ENCODE data around the gene PYGM.

PYGM gene

GRCh38 chr11:64759722-64760719, at the start of gene PYGM:
Gene PYGM (minus strand): TSS chr11:64759974. CDS start chr11:64759898, 76 bp downstream.
- DNase-seq, result peak; percentile 61

- no peak for DNase-seq
Measured at GRCh38 chr11:64805481-64805880, 45.7 kb upstream of the PYGM start.

GRCh38 chr11:64804346-64805210, 44.8 kb upstream of the PYGM start:
- DNase-seq, result no peak

DNA sequence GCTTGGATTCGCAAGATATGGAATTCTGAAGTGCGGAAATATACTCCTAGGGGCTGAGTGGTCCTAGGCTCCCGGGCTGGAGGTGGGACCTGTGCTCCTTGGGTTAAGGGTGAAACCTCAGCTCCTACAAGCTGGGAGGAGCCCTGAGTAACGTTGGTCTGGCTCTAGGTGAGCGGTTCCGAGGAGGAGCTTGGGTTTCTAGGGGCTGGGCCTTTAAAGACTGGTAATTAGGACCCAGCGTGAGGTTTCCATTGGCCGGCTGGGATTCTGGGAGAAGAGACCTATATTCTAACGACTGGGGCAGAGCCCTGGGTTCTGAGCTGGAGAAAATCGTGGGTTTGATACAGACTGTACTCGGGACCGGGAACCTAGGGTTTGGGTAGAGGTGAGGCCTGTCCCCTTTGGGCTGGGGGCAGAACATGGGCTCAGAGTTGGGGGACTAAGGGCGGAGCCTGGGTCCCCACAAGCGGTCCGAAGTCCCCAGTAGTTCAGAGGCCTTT, 44.1 kb upstream of the PYGM start:
- DNase-seq, result no peak

DNA sequence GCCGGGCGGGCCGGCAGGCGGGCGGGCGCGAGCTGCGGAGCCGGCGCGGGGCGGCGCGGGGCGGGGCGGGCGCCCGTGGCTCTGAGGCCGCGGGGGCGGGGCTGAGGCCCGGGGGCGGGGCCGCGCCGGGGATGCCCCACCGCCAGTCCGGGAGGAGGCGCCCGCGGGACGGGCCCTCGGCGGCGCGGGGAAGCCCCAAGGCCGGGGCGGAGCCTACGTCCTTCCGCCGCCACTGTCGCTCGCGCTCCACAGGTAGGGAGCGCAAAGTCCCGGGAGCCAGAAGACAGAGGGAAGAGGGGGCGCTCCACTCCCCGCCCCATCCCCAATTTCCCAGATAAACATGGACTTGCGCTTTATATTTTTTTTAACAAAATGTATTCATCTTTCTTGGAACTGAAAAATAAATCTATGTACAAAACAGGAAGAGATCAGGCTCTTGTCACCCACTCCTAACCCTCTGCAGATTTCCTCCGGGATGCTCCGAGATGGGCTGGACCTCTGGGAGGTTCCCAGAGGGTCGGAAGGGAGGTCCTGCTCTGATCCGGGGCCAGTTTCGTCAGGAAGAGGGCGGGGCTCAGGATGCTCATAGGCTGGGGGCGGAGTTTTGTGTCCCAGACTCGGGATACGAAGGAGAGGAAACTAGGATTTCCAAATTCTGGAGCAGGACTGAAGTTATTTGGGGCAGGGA, 43.5 kb upstream of the PYGM start, which contains the start of gene MAP4K2:
Gene MAP4K2 (minus strand): TSS at position 57 of the 688 bp plus-strand sequence. CDS start 65 bp downstream, outside the sequence.
- peak; percentile 82 for DNase-seq

GRCh38 chr11:64802370-64803157, 42.8 kb upstream of the PYGM start:
- no peak for DNase-seq

DNA sequence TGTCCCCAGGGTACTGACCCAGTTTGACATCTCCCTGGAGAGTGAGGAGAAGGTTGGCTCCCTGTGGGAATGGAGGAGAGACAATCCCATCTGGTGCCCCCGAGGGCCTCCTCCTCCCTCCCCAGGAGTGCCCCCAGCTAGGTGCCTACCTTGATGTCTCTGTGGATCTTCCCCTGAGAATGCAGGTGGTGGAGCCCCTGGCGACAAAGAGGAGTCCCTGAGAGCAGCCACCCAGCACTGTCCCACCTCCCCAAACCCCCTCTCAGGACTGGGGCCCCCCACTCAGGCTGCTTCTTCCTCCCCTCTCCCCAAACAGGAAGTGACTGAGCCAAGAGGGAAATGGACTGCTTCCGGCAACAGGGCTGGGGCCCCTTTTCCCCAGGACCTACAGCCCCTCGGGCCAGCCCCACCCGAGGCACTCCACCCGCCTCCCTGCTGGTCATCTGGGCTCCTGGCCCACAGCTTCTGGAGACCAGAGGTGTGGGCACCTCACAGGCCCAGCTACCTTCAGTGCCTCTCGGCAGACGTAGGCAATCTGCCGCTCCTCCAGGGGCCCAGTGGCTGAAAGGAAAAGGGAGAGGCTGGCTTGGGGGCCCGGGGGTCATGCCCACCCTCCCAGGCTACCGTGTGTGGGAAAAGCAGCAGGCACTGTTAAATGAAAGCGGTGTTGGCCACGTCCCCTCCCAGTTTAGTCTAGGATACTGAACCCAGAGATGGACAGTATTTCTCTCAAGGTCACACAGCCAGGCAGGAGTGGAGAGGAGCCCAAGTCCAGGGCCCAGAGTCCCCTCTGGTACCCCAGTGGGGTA, 42.0 kb upstream of the PYGM start:
- no peak for DNase-seq

DNA sequence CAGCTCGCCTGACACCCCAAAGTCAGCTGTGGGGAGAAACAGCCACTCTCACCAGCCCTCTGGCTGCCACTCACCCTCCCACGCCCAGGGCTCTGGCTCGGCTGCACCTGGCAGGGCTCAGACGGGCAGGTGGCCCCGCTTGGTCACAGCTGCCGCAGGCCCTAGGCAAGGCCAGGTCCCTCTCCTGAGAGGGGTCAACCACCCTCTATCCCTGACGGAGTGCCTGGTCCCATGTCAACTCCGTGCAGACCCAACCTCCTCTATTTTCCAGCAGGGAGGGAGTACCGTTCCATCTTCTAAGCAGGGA, 41.3 kb upstream of the PYGM start:
- DNase-seq, result no peak

DNA sequence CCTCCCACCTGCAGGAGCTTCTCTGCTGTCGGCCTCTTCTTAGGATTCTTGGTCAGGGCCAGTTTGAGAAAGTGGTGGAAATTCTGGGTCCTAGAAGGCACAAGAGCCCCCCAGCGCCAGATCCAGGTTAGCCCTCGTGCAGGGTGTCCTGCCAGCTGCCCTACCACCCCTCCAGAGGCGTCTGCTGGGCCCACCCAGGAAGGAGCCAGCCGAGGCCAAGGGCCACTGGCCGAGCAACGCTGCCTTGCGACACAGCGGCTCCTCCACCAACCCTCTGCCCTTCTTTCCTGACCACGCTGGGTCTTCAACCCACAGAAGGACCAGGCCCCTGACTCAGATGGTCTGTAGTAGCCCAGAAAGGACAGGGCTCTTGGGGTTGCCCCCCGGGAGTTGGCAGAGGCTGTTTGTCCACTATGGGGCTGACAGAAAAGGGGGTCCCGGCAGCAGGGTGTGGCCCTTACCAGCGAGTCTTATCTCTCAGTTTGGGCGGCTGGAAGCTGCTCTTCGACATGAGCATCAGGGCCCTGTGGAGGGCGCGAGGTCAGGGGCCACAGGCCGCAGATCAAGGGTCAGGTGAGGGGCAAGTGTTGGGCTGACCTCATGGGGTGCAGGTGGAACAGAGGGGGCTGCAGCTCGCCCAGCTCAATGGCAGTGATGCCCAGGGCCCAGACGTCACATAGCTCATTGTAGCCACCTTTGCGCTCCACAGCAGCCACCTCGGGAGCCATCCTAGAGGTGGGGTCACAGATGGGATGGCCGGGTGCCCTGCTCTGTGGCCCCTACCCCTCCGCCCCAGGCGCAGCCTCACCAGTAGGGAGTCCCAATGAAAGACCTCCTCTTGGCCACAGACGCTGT, 40.8 kb upstream of the PYGM start:
- no peak for DNase-seq

- no peak for DNase-seq
Measured at GRCh38 chr11:64799623-64800302, 40.0 kb upstream of the PYGM start.

DNA sequence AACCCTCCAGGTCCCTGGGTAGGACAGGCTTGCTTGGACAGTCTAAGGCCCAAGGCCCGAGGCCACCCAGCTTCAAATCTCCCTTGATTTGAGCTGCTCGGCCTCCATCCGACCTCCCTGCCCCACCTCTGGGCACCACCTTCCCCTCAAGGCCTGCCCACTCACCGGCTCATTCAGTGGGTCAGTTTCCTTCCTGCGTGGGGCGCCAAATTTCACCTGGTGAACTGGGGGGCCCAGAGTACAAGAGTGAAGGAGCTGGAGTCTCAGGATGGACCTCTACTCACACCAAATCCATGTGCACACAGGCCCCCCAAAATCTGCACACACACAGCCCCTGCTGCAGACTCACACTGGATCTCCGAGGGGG, 39.5 kb upstream of the PYGM start:
- no peak for DNase-seq

DNA sequence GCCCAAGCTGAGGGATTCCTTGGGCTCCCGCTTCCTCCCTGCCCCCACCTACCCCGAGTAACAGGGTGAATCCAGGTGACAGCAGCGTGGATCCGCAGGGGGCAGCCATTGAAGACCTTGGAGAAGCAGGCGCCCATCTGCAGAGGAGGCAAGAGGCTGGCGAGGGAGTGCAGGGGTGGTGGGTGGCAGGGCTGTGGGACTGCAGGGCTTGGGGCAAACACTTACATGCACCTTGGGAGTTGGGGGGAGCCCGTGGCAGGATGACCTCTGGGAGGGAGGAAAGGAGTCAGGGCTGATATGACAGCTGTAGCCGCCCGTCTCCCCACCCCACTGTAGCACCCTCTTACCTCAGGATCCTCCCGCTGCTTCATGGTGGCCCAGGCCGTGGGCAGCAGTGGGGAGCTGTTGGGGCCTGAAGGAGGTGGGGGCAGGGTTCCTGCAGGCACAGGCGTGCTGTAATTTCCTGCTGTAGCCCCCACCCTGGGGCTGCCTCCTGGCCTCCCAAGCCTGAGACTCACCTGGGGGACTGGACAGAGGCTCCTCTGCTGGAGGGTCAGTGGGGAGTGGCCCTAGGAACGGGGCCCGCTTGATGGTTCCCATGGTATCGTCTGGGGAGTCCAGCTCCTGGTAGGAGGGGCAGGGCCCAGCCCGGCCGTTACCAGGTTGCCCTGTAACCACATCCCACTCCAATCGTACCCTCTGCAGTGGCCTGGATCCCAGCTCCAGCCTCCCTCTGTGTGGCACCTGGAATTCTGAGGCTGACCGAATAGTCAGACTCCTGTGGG, 37.2 kb upstream of the PYGM start:
- DNase-seq, result no peak

DNA sequence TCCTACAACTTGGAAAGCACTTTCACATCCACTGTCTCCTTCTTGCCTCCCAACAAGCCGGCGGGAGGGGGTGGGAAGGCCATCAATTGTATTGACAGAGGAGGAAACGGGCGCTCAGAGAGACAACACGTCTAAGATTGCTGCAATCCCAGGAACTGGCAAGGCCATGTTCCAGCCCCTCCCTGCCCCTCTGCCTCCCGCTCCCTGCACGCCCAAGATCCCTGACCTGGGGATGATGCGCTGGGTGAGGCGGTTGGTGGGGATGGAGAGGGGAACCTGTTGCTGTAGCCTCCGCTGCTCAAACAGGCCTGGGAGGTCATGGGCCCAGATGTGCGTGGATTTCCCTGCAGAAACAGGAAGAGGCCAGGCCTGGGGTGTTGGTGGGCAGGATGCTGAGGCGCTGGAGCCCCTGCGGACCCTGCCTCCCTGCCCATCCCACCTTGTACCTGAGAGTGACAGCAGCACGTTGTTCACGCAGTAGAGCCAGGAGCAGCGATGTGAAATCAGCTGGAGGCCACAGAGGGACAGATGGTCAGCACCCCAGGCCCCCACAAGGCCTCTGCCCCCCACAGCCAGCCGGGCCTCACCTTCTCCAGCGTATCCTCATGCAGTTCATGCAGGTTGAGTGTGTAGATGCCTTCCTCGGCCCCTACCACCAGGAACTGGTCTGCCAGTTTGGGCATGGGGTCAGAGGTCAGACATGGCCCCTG, 36.4 kb upstream of the PYGM start:
- no peak for DNase-seq

DNA sequence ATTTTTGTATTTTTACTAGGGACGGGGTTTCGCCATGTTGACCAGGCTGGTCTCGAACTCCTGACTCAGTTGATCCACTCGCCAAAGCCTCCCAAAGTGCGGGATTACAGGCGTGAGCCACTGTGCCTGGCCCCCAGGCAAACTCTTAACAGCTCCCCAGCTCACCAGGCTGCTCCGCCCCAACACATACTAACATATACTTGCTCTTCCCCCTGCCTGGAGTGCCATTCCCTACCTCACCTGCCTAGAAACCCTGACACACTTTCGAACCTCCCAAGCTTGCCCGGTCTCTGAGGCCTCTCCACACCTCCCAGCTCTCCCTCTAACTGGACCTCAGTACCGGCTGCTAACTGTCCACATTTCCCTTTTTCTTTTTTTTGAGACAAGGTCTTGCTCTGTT, 34.8 kb upstream of the PYGM start:
- no peak for DNase-seq

DNA sequence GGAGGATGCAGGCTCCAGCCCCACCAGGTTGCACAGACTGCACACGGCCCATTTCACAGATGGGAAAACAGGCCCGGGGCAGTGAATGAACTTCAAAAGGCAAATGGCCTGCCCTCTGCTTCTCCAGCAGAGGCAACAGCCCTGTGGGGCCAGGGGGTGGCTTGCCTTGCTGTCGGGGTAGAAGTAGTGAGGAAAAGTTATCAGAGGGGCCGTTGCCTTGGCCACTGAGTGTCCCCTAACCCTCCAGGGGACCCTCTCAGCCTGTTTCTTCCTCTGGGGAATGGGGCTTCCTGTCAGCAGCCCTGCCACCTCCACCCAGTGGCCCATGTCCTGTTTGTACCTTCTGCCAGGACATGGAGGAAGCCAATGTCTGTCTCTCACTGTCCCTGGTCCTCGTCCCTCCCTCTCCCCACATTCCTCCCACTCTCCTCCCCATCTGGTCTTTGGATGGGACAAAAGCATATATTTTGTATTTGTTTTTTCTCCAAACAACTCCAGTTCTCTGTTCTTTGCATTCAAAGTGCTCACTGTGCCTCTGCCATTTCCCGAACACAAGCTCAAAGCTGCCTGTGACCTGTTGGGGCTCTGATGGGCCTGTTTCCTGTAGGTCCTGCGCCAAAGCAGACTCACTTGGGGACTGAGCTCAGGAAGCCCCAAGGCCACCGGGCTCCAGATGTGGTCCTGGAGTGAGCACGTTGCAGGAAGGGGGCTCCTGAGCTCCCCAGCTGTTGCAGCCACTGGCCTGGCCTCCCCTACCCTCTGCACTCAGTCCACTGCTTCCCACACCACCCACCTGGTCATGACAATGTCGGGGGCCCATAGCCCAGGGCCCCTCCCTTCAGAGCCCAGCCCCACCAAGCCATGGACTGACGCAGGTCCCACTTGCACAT, 33.7 kb upstream of the PYGM start:
- no peak for DNase-seq

DNA sequence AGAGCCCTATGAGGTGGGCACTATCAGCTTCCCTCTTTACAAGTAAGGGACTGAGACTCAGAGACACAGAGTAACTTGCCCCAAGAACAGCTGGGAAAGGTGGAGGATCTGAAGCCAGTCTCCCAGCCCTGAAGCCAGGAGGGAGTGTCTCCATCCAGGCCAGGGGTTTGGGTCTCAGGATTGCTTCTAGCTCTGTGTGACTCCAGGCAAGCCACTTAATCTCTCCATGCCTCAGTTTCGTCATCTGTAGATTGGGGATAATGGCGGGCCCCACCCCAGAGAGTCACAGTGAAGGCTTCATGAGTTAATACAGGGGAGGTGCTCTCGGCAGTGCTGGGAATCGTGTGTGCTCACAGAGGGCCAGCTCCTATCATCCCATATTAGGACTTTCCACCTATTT, 32.7 kb upstream of the PYGM start:
- no peak for DNase-seq

GRCh38 chr11:64791781-64792291, 32.1 kb upstream of the PYGM start:
- DNase-seq, result no peak

Data from fibroblast of upper back skin (primary cell).